MV-4-11 (cell line): Measurements from ENCODE around the gene SZRD1.
A peak's percentile ranks its signal among the peaks of the same experiment; 100 is the strongest.

Experiments used
- DNase-seq: peaks from one replicate; lab custom pipeline; 2025; lab: John Stamatoyannopoulos, UW

The SZRD1 gene

DNA sequence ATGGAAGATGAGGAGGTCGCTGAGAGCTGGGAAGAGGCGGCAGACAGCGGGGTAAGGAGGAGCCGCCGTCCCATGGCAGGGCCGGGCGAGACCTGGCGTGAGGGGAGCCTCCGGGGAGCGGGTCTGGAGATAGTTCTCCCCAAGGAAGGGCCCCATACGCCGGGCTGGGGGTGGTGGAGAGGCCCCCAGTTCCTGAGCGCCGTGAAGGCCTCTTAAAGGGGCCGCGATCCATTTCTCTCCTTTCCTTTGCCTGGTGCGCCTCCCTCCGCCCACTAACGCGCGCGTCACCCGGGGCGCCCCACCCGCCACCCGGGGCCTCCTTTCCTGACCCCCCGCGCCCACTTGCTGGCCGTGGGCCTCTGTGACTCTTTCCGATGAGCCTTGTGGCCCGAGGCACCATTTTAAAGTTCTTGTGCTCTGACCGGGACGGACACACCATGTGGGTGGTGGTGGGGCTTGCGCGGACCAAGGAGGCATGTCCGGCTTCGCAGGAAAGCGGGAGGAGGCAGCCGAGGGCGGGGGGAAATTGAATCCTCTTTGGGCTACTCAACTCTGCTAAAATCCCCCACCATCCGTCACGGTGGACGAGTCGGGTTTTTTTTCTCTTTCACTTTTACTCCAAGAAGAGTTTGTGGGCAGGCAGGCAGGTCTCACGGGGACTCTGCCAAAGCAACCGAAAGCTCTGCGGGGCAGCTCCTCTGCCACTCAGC is 371 bp downstream of the SZRD1 start:
- peak; percentile 79 for DNase-seq

DNA sequence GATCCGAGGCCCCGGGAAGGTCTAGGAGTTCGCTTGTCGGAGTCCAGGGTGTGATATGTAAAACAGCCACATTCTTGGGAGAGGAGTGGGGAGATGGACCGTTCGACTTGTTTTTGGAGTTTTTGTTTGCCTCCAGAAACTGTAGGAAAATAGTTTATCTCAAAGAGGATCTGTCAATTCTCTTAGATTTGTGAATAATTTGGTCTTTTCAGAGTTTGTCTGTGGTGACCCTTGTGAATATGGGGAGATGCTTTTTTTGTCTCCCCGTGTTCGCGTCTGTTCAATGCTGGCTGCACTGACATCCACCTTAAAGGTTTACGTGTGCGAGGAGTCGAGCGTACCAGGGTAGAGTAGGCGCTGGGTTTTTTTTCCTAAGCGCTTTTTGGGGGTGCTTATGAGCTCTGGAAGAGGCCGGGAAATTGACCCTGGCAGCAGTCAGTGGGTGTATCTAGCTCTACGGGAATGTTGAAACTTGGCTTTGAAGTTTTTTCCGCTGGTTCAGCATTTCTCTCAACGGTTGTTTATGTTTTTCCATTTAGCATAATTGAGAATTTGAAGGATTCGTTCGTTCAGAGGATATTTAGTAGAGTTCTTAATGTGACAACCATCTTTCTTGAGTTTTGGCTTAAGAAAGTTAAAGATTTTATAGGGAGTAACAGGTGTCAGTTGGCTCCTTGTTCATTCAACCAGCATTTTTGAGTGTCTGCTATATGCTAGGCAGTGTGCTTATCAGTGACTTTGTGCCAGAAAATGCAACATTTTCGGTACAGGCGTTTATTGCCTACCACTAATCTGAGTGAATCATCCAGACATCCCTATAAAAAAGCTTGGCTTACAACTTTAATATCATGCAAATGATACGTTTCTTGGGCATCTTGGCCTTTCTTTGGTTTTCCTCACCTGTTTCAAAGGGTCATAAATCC is 1.2 kb downstream of the SZRD1 start:
- DNase-seq = no peak

DNA sequence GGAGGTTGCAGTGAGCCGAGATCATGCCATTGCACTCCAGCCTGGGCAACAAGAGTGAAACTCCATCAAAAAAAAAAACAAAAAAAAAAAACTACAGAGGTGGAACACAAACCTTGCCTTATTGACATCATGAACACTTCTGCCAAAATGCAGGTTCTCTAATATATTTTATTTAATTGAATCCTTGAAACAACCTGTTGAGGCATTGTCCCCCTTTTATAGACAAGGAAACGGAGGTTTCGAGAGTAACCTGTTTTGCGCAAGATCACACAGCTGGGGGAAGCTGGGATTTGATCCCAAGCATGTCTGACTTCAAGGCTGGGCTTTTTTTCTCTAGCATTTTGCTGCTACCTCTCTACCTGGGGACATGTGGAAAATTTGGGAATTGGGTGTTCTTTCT is 2.8 kb downstream of the SZRD1 start:
- DNase-seq = no peak

DNA sequence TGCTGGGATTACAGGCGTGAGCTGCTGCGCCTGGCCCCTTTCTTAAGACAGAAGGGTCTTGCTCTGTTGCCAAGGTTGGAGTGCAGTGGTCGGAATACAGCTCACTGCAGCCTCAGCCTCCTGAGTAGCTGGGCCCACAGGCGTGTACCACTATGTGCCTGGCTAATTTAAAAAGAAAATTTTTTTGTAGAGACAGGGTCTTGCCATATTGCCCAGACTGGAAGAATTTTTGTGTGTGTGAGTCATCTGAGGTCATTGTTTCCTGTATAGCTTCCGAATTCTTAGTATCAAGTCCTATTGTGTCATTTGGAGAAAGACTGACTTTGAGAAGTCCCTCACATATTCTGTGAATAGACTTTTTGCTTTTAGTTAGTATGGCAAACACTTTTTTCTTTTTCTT is 4.7 kb downstream of the SZRD1 start:
- peak; percentile 83 for DNase-seq

DNA sequence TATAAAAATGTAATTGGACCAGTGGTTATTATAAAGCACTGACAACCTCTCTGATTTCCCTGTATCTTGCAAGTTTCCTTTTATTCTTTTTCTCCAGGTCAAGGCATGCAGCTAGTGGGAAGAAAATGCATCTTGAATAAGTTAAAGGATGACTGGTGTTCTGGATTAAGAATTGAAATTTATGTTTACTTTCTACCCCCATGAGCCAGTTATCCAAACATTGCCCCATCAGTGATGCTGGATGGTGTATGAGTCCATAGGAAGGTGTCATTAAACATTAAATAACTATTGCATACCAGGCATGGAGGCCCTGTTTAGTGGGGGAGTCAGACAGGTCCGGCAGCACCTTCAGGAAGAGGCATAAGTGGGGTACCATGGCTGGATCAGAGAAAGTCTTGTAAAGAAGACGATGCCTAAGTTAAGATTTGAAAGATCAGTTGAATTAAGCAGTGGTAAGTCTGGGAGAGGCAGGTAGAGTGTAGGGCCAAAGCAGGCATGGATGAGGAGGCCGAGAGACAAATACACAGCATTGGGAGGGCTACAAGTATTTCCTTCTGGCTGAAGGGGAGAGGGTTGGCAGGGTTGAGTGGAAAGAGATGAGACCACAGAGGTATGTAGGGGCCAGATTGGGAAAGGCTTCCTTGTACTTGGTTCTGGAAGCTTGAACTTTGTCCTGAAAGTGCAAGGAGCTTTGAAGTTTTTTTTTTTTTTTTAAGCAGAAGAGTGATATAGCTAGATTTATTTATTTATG is 5.7 kb downstream of the SZRD1 start:
- no peak for DNase-seq

DNA sequence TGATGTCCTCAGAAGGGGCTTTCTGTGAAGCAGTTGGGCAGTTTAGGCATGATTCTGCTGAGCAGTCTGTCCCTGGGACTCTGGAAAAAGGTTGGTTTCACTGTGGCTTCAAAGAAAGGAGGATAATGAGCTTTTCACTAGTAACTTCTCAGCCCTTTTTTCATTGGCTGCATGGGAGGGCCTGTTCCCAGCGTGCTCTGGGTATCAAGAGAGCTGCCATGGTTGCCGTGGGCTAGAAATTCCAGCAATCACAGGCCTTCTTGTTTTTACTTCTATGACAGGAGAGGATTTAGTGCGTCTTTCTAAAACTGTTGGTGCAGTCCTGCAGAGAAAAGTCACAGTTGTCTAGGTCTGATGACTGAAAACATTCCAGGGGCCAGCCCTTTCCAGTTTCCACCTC is 7.2 kb downstream of the SZRD1 start:
- DNase-seq = no peak

DNA sequence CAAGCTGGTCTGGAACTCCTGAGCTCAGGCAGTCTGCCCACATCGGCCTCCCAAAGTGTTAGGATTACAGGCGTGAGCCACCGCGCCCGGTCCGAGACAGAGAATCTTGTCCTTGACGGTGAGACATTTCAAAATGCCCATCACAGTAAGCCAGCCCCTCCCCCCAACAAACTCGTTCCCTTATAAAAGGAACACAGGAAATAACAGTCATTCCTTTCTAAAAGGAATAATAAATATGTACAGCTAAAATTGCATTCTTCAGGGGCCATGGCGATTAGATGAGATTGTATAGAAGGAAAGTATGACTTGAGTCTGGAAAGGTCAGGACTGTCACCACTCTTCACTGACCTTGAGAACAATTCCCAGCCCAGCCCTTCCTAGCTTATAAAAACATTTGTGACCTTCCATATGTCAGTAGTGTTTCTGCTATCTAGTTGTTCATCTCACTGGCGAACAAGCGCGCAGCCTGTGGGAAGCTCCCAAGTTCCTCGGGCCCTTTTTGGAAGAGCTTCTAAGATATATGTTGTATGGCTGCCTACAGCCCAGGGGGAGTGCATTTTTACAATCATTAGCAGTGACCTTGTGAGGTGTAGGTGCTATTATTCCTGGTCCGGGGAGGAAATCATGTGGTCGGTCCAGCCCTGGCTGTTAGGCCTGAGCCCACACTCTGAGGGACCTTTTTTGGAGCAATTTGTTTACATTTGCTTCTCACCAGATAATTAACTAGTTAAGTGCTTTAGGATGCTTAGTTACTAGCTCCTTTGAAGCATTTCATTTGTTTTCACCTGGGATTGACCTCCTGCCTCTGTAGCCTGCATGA is 8.7 kb downstream of the SZRD1 start:
- no peak for DNase-seq

DNA sequence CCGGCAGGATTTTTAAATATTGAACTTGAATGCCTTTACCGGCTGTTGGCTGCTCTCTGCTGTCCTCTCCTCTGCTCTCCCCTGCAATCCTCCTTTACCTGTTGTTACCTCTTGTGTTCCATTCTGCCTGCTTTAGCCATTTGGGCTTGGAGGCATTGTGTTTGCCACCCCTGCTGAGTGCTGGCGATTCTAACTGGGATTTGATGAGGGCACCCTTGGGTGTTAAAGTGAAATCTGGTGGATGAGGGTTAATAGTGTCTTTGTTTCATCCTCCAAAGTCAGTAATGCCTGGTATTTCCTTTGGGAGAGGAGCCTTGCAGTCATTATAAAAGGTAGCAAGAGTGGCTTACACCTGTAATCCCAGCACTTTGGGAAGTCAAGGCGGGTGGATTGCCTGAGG is 9.9 kb downstream of the SZRD1 start:
- no peak for DNase-seq

DNA sequence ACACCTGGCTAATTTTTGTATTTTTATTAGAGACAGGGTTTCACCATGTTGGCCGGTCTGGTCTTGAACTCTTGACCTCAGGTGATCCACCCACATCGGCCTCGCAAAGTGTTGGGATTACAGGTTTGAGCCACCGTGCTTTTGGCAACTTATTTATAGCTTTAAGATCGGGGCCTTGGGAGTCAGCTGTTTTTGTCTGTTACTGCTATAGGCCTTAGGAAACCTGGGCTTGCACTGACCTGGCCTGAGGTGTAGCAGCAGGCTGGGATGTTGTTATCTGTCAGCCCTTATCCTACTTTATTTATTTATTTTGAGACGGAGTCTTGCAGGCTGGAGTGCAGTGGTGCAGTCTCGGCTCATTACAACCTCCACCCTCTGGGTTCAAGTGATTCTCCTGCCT is 11.4 kb downstream of the SZRD1 start:
- DNase-seq = no peak

DNA sequence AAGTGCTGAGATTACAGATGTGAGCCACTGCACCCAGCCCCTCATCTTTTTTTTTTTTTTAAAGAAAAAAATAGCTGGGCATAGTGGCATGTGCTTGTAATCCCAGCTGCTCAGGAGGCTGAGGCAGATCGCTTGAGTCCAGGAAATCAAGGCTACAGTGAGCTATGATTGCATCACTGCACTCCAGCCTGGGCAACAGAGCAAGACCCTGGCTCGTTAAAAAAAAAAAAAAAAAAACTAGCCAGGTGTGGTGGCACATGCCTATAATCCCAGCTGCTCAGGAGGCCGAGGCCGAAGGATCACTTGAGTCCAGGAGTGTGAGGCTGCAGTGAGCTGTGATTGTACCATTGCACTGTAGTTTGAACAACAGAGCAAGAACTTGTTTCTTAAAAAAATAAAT is 13.8 kb downstream of the SZRD1 start:
- DNase-seq = no peak

DNA sequence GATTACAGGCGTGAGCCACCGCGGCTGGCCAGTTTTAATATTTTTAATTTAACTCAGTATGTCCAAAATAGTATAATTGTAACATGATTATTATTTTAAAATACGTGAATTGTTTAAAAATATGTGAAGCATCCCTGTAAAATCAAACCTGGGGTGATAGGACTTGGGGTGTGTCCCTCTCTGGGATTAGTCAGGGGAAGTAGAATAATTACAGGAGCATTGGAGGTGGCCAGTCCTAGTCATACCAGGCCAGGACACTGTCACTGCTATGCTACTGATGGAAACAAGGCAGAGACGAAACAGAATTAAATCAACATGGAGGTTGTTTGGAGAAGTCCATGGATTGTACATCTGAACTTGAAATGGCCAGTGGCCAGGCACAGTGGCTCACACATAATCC is 16.8 kb downstream of the SZRD1 start:
- no peak for DNase-seq

DNA sequence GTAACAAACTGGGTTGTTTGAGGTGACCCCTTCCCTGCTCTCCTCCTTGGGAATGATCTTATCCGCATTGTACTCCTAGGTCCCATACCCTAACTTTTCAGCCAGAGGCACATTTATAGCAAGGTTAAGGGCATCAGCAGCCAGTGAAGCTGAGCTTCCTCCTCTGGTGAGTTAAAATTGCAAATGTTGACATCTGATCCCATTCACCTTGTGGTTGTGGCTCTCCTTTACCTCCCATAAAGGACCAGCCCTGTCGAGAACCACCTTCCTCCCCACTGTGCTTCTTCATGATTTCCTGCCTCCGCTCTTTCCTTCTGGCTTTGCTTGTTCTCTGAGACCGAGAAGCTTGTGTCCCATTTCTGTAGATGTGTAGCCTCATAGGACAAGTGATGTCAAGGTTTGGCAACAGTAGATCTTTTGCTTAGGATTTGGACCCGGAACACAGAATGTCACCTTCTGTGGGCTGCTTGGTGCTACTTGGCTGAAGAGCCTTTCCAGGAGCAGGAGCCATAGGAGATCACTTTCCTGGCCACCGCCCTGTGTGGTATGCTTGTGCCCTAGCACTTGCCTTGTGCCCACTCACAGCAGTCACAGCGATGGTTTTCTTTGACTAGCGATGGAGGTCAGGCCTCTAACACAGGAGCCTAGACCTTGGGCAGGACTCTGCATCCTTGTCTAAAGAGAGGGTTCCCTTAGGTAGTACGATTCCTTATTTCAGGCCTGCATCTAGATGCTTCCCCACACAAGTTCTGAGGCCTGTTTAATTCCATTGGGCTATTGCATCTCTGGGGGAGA is 18.8 kb downstream of the SZRD1 start:
- DNase-seq = no peak

DNA sequence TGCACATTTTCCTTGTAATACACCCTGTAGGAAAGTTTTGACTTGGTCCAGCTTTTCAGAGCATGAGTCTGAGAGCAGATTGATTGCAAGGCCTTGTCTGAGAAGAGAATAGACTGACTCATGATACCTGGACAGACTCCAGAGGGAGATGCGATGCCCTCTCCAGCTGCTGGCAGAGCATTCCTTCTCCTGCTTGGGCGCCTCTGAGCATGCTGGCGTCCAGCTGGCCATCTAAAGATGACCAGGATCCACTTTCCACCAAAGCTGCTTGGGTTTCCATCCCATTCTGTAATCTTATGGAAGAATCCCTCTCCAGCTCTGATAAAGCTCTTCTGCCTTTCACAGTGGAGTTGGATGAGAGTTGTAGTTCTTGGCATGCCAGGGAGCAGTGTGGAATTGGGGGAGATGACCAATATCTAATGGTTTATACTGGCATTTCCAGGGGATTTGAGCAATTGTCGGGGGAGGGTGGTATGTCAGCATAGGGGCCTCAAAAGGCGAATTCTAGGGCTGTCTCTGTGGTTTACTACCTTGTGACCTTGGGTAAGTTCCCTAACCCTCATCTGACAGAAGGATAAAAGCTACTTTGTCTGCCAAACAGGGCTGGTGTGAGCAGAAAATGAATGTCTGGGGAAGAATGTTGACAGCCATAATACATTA is 19.5 kb downstream of the SZRD1 start:
- no peak for DNase-seq

DNA sequence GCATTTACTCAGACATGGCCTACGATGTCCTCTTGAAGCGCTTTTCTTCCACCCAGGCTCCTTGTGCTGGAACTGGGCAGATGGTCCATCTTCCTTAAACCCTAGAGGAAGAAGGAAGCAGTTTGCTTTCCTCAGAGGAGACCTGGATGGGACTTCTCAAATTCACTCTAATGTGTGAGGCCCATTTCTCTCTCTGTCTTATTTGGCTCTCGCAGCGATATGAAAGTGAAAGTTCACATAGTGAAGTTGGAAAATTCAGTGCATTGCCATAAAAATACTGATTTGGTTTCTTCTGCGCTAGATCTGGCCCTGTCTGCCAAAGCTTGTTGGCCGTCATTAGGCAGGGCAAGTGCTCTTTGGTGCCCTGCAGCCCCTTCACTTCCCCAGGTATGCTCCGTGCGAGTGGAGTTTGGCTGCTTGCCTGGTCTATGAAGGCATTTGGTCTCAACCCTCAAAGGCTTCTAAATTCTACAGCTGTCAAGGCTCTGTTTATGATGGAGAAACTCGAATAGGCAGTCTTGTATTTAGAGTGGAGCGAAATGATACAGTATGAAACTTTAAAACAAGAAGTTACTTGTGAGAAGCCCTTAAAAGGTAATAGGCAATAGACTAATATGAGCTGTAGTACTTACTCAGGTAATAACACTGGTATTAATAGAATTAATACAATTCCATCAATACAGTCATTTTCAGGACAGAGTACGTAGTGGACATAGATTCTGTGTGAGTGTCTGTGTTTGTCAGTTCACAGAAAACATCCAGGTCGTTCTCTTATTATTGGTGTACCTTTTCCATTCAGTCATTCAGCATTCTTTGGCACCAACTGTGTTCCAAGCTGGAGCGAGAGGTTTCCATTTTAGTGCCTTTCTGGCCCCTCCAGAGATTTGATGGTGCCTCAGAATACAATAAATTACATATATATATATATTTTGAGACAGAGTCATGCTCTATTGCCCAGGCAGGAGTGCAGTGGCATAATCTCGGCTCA is 20.5 kb downstream of the SZRD1 start:
- DNase-seq = peak; percentile 28

DNA sequence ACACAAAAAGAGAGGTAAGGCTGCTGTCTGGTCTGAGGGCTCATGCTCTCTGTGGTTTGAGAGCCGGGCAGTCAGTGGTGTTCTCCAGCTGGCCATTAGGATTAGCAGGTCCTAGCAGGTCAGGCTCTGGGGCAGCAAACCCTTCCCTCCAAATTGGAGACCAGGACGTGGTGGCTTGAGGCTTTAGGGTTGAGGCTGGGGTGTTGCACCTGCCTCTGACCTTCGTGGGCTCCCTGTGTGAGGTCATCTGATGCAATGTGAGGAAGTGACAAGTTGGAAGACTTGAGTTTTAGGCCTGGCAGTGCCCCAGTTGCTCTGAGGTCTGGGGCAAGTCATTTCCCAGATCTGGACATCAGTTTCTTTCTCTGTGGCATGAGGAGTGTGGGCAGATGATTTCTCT is 24.4 kb downstream of the SZRD1 start:
- DNase-seq = peak; percentile 43

DNA sequence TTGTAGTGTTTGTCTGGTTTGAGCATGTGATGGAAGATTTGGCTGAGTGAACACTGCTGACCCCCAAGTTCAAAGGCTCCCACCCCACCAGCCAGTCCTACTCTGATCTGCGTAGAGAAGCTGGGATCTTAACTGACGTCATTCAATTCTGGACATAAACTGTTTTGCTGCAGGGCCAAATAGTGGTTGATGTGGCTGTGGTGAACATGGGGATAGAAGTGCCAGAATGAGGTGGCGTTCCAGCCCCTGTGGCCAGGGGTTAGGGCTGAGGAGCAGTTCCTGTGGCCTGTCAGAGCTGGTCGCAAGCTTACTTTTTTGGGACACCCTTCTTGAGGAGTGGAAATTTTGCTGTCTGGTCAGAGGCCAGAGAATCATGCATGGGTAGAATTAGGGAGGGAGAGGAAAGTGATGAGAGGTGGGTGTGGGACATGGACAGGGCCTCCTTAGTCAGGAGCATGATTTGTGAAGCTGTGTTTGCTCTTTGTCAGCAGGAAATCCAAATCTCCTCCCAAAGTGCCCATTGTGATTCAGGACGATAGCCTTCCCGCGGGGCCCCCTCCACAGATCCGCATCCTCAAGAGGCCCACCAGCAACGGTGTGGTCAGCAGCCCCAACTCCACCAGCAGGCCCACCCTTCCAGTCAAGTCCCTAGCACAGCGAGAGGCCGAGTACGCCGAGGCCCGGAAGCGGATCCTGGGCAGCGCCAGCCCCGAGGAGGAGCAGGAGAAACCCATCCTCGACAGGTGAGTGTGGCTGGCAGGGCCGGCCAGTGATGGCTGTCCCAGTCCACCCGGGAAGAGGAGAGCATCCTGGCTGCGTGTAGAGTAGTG is 25.9 kb downstream of the SZRD1 start:
- no peak for DNase-seq

DNA sequence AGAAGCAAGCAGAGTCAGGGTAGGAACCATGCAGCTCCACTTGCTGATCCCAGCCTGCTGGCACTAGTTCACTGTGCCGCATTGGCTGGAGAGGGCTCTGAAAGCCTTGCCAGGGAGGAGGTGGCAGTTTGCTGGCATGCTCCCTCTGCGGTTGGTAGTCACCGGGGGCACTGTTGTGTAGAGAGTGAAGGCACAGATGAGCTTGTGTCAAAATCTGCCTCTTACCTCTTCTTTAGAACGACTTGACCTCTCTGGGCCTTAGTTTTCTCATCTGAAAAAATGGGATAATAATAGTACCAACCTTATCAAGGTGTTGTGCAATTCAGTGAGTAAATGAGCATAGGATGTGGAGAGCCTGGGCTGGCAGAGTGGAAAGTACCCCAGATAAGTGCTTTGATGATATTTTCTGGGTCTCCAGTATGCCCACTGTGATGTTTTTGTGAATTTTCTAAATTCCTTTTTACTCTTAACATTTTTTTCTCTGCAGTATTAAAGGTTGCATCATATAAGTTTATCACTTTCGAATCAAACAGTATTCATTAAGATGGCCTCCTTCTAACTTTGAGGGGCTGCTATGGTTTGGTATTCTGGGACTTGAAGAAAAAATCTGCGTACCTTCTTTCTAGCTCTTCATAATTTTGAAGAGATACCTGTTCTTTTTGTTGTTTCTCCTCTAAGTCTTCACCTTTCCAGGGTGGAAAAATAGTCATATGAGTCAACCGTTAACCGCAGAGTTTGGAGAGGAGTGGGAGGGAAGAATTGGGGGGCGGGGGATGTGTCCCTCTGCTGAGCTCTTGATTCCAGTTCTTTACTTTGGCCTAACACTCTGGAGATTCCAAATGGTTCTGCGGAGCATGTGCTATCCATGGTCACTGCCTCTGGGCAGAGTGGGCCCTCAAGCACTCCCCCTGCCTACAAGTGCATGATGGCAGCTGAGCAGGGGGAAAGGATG is 26.8 kb downstream of the SZRD1 start:
- no peak for DNase-seq
